Omental fat pad (tissue), 4 donors: Measurements from ENCODE around the gene RYR1. TPM values are rescaled to one million over a fixed set of nuclear protein-coding genes. Genes with fewer than 3 reads are reported as not detected.
"Not testable (repeated sequence)": the region's sequence is repeated elsewhere in the genome, so short reads cannot be mapped to it uniquely, and the experiment has no call there.

ENCODE experiments used
- ATAC-seq: fragments of 150-250 bp; one replicate; pipeline ENCODE4 v1.9.1; 2016; ENCODE audit warnings: mild to moderate bottlenecking, moderate library complexity; ENCODE audit not compliant: low FRiP score
- DNase-seq: peaks from one replicate; pipeline ENCODE4 v3.0.0-alpha.2; 2019; ENCODE audit warnings: low spot score
- CTCF ChIP-seq, 3 donors: fragments of 450-650 bp; IDR thresholded peaks; one replicate each; pipeline ENCODE4 v1.5.1; 2016 to 2017; ENCODE audit warnings: antibody characterized with exemption in 3 of 3, mild to moderate bottlenecking in 3 of 3, moderate library complexity in 2 of 3
- total RNA-seq, 4 donors: library from RNA; depleted of rRNA; stranded (reverse); fragments of >200 nt; gene quantifications; one replicate each; pipeline ENCODE4 v1.1.0, GENCODE V29; 2016

RYR1 gene
- total RNA-seq, 4 donors from 2014 or later: 1.9 to 3.6 (median 3.3) TPM

GRCh38 chr19:38401148-38401547 is 32.3 kb upstream of the RYR1 start:
- DNase-seq (no peak), ATAC-seq (no peak)
- no peak for TF ChIP-seq CTCF (IDR thresholded peaks at IDR 0.05)

- TF ChIP-seq CTCF (IDR thresholded peaks at IDR 0.05): no peak
- ATAC-seq (no peak), DNase-seq (no peak)
These were observed 30.9 kb upstream of the RYR1 start for GRCh38 chr19:38402623-38402966.

GRCh38 chr19:38402967-38403674 is 30.4 kb upstream of the RYR1 start, which contains the start of gene FAM98C:
Gene FAM98C, plus strand, starts transcription at chr19:38403093. Its CDS starts 61 bp downstream, at chr19:38403154.
- ATAC-seq: peak; percentile 99
- peak in 2 of 3 donors; percentile 96 to 98 for TF ChIP-seq CTCF (IDR thresholded peaks at IDR 0.05)
- peak; percentile 93 for DNase-seq

GRCh38 chr19:38404858-38405257 is 28.6 kb upstream of the RYR1 start:
- TF ChIP-seq CTCF (IDR thresholded peaks at IDR 0.05): no peak
- ATAC-seq (no peak), DNase-seq (no peak)

GRCh38 chr19:38405276-38405675 is 28.2 kb upstream of the RYR1 start:
- no peak for TF ChIP-seq CTCF (IDR thresholded peaks at IDR 0.05)
- no peak for DNase-seq
- no peak for ATAC-seq

GRCh38 chr19:38409631-38410133 is 23.8 kb upstream of the RYR1 start:
- DNase-seq (no peak), ATAC-seq (peak; percentile 18)
- TF ChIP-seq CTCF (IDR thresholded peaks at IDR 0.05): no peak

- ATAC-seq, DNase-seq: not testable (repeated sequence)
These were observed 23.1 kb upstream of the RYR1 start for GRCh38 chr19:38410407-38410806.
